GM12801 (cell line): ENCODE results near the gene PGS1.

Source experiments
- CTCF ChIP-seq: IDR thresholded peaks from one replicate; pipeline ENCODE4 v1.5.1; 2011; ENCODE audit warnings: control low read depth; ENCODE audit not compliant: insufficient read length; ENCODE audit errors: extremely low read depth

Gene PGS1

DNA sequence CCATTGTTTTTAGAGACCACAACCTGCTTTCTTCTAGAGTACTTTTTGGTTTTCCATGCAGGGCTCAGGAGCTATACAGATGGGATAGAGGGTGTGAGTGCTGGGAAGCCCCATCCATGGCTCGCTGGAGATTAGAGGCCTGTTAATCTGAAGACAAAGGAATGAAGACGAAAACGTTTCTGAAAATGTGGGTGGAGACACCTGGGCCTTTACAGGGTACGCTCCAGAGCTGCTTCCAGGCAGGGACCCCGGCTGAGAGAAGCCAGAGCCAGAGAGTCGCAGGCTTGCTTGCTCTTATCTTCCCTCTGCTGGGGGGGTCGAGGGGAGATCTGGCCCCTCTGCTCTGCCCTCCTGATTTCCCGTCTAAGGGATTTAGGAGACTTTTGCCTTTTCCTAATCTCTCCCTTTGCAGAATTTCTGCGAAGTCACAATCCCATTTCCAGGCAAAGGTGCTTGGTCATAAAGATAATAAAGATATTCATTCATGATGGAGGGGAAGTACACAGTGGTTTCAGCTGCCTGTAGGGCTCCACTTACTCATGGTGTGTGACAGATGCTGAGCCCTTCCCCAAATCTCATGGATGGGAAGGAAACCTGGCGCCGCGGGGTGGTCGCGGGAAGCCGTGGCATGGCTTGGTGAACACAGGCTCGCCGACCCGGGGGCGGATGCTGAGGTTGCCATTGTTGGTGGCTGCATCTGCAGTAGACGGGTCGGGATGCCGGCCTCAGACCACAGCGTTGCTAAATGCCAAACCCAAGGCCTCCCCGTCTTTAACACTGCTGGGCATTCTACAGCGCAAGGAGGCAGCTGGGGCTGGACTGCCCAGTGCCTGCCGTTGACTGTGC, 13.8 kb upstream of the PGS1 start:
- no peak for TF ChIP-seq CTCF

GRCh38 chr17:78365561-78366108, 12.8 kb upstream of the PGS1 start:
- no peak for TF ChIP-seq CTCF

- TF ChIP-seq CTCF = no peak
Measured at GRCh38 chr17:78366109-78366848, 12.2 kb upstream of the PGS1 start.

GRCh38 chr17:78367193-78367592, 11.3 kb upstream of the PGS1 start:
- TF ChIP-seq CTCF = no peak

DNA sequence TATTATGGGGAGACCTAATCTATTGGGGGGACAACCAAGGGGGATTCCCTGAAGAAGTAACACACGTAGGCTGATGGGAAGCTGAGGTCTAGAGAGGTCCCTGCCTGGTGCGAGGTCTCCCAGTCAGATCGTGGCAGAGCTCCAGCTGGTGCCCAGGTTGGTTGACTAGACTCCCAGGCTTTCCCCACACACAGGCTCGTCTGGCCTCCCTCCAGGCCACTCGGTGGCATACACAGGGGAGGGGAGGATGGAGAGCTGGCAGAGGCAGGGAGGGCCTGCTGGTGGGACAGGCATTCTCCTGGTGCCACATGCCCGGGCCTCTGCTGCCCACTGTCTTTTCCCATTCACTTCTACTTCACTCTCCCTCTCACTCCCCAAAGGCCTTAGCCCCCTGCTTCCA, 10.1 kb upstream of the PGS1 start:
- TF ChIP-seq CTCF = no peak

DNA sequence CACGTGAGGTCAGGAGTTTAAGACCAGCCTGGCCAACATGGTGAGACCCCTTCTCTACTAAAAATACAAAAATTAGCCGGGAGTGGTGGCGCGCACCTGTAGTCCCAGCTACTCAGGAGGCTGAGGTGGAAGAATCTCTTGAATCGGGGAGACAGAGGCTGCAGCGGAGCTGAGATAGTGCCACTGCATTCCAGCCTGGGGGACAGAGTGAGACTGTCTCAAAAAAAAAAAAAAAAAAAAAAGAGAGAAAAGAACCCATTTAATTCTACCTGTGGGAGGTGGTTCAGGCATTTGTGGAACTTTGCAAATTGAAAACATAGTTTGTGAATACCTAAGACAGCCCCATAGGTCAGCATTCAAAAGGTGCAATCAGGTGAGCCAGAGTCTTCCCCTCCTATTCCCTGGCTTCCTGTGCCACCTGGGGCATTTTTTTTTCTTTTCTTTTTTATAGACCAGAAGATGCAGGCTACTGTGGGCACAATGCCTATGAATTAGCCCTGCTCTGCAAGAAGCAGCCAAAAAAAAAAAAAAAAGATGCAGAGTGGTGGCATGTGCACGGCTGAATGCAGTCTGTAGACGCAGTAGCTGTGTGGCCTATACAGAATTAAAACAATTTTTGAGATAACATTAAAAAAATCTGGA, 9.5 kb upstream of the PGS1 start:
- TF ChIP-seq CTCF = no peak

DNA sequence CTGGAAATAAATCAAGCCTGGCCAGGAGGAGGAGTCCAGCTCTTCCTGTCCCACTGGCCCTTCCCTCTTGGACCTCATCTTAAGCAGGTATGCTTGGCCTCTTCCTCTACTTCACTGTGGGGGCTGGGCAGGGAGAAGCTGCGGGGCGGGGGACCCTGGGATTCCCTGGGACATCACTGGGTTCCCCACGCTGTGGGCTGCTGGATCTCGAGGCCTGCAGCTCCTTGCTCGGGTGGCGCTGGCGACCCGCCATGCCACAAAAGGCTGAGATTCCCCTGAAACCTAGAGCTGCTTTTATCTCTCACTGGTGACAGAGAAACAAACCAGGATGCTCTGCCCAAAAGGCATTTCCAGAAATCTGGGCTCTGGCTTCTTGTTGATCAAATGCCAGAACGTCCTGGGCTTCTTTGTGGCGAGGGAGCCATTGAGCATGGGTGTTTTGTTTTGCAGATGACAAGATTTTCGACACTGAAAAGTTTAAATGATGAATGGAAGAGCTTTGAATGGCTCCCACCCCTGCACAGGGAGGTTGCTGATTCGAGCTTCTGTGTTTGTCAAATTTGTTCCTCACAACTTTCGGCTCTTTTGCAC, 8.6 kb upstream of the PGS1 start:
- TF ChIP-seq CTCF = no peak
